Stimulated activated CD4-positive, alpha-beta T cell treated with anti-CD3 and anti-CD28 coated beads, Interleukin-12 subunit alpha, Interleukin-12 subunit beta, amount 100 ng/mL, for 48 hours (primary cell): ENCODE results near the gene ADORA2B.
"Not testable (repeated sequence)": the region's sequence is repeated elsewhere in the genome, so short reads cannot be mapped to it uniquely, and the experiment has no call there.

Experiments
- DNase-seq, 3 donors: peaks; one replicate each; pipeline ENCODE4 v3.0.0-alpha.2; 2020; ENCODE audit warnings: low read depth in 2 of 3, low spot score in 1 of 3

ADORA2B gene

DNA sequence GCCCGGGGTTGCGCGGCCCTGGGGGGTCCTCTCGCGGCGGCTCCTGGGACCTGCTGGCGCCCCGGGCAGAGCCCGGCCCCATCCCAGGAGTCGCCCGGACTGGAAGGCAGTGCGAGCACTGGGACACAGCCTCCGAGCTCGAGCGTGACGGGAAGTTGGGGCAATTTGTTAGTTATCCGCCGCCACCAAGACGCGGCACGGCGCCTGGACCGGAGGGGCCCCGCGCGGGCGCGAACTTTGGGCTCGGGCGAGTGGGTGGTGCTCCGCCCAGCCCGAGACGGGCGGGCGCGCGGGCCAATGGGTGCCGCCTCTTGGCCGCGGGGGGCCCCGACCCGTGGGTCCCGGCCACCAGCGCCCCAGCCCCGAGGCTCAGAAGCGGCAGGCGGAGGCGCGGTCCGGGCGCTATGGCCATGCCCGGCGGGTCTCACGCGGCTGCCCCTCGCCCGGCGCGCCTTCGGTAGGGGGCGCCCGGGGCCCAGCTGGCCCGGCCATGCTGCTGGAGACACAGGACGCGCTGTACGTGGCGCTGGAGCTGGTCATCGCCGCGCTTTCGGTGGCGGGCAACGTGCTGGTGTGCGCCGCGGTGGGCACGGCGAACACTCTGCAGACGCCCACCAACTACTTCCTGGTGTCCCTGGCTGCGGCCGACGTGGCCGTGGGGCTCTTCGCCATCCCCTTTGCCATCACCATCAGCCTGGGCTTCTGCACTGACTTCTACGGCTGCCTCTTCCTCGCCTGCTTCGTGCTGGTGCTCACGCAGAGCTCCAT, at the start of gene ADORA2B:
TSS of gene ADORA2B (plus strand) at position 372 of the 768 bp plus-strand sequence. CDS start at position 491, 119 bp downstream.
- peak in 2 of 3 donors; percentile 8 to 45 for DNase-seq

DNA sequence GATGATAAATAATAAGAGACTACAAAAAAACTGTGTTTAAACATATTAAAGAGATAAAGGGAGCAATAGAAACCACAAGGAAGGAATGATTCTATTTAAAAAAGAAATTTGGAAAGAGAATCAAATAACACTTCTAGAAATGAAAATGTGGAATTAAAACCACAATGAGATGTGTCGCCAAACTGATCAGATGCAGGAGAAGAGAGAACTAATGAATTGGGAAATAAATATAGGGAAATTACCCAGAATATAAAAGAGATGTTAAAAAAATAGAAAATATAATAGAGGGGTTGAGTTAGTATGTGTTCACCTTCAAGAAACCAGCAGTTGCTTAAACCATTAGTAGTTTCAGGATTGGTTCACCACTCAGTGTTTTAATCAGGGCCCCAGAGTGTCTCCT, 48.7 kb upstream of the ADORA2B start:
- no peak for DNase-seq

DNA sequence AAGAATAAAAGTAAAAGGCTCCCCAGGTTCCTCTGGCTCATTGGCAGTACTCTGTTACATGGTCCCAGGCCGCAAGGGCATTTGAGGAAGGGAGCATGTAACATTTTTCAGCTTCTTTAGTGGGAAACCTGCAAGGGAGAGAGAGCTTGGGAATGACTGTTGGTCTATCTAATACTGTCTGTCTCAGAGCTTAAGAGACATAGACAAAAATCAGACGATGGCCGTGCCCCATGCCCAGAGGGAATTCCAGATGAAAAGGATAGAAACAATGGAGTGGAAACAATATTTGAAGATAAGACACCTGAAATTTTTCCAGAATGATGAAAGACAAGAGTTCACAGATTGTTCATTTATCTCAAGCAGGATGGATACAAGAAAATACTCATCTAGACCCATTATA, 48.1 kb upstream of the ADORA2B start:
- no peak for DNase-seq

DNA sequence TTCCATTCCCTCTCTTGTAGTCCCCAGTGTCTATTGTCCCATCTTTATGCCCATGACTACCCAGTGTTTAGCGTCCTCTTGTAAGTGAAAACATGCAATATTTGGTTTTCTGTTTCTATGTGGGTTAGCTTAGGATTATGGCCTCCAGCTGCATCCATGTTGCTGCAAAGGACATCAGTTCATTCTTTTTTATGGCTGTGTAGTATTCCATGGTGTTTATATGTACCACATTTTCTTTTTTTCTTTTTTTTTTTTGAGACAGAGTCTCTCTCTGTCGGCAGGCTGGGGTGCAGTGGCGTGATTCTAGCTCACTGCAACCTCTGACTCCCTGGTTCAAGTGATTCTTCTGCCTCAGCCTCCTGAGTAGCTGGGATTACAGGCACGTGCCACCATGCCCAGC, 45.3 kb upstream of the ADORA2B start:
- not testable (repeated sequence) for DNase-seq

DNA sequence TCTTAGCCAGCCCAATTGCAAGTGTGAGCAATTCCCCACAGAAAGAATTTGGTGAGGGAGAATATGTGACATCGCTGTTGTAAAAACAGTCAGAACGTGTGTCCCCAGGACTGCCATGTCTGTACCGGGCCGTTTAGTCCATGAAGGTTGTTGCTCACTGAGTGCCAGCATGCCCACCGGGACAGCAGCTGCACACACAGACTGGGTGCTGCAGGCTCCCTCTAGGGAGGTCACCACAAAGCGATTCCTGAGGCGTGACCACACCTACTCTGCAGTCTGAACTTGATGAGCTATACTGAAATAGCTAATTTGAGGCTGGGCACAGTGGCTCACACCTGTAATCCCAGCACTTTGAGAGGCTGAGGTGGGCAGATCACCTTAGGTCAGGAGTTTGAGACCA, 44.1 kb upstream of the ADORA2B start:
- no peak for DNase-seq

DNA sequence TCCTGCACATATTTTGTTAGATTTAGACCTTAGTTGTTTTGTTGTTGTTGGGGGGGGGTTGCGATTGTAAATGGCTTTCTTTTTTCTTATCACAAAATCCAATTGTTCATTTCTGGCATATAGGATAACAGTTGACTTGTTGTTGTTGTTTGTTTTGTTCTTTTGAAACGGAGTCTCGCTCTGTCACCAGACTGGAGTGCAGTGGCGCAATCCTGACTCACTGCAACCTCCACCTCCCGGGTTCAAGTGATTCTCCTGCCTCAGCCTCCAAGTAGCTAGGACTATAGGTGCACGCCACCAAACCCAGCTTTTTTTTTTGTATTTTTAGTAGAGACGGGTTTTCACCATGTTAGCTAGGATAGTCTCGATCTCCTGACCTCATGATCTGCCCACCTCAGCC, 39.7 kb upstream of the ADORA2B start:
- not testable (repeated sequence) for DNase-seq

DNA sequence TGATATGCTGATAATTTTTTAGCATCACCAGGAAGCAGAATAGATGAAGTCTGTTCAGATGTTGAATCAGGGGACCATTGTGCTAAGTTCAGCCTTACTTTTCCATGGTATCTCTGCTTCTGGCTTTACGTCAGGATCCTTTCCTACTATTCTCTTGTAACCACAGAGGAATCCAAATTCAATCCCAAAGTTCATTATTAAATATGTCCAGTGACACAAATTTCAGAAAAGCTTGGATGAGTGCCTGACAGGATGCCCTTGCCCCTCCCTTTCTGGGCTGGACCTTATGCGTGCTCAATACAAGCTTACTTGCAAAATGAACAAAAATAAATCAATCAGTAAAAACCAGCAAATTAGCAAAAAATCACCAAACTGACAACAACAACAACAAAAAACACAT, 37.6 kb upstream of the ADORA2B start:
- DNase-seq, result no peak

DNA sequence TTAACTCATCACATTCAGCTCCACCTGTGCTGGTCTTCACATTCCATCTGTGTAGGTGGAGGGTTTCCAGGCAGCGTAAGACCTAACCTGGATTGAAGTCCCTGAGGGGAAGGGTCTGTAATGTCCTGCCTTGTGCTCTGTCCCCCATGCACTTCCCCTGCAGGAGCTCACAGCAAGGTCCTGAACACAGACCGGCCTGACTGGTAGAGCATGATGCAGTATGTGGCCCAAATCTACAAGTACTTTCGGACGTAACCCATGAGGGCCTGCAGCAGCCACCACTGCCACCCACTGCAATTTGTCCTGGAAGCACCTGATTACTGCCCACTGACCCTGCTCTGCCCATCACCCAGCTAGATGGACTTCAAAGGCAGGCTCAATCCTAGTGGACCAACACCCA, 36.6 kb upstream of the ADORA2B start:
- DNase-seq, result no peak

DNA sequence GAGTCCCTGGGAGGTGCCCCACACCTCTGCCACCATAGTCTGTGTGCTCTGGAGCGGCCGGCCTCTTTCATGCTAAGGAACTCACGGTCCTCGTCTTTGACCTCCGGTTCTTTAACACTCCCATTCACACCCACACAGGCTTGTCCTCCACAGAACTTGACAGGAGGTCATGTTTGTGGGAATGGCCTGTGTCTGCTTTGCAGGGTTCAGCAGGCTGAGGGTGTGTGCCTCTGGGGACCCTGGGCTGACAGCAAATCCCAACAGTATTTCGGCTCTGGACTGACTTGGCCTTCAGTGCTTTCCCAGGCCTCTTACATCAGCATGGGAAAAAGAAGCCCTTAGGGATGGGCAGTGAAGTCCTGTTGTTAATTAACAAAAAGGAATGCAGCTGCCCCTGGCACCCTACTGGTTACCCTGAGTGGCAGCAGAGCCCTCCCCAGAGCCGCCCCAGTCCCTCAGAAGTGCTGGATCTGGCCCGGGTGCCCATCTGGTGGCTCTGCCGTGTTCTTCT, 35.4 kb upstream of the ADORA2B start:
- no peak for DNase-seq

DNA sequence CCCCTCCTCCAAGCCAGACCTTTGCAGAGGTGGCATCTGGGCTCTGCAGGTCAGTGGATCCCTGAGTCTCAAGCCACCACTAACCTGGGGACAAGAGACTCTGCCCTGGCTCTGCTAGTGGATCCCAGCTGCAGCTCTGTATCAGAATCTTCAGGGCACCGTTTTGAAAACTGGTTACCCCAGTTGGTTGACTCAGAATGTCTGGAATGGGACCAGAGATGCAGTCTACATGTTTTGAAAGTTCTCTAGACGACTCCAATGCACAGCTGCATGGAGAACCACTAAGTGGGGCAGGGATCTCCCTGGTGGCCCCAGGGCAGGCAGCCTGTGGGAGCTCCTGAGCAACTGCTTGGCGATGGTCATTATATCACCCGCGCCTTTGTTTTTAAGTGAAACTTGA, 34.1 kb upstream of the ADORA2B start:
- DNase-seq, result no peak

DNA sequence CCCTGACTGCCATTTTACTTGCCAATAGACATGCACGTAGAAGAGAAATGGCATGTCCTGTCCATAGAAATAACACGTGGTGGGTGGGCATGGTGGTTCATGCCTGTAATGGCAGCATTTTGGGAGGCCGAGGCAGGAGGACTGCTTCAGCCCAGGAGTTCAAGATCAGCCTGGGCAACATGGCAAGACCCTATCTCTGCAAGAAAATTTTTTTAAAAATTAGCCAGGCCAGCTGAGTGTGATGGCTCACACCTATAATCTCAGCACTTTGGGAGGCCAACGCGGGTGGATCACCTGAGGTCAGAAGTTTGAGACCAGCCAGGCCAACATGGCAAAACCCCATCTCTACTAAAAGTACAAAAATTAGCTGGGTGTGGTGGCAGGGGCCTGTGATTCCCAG, 33.2 kb upstream of the ADORA2B start:
- not testable (repeated sequence) for DNase-seq

DNA sequence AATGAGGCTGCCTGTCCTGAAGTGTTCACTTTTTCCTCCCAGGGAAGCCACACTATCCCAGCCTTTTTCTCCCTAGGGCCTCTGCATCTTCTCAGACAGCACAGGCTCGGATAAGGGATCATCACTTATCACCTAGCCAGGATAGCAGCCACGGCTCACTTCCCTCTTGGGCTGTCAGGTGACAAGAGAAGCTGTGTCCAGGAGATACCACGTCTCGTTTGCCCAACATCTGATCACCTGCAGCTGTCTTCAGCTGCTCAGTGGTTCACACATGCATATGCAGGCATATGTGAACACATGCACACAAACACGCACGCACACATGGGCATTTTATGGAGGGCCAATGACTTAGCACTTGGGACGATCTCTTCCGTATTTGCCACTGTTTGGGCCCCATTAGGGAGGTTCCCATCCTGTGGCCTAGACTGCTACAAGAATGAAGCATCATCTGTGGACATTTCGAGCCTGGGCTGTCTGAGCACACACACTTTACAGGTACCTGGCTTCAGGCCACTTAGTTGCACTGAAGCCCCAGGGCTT, 32.4 kb upstream of the ADORA2B start:
- DNase-seq, result no peak

DNA sequence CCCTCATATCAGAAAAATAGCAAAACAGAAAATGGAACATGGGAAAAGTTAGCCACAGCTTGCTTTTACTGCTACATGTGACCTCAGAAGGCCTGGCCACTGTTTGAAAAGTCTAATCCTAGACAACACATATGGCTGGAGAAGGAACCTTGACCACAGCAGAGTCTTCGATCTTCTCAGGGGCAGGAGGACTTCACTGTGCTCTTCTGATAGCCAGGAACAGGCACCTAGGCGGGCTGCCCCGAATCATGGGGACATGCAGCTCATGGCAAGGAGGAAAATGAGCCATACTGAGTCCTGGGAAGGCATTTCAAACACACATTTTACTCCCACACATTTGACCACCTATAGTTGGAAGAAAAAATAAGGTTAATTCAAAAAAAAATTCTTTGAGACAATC, 31.1 kb upstream of the ADORA2B start:
- no peak for DNase-seq

DNA sequence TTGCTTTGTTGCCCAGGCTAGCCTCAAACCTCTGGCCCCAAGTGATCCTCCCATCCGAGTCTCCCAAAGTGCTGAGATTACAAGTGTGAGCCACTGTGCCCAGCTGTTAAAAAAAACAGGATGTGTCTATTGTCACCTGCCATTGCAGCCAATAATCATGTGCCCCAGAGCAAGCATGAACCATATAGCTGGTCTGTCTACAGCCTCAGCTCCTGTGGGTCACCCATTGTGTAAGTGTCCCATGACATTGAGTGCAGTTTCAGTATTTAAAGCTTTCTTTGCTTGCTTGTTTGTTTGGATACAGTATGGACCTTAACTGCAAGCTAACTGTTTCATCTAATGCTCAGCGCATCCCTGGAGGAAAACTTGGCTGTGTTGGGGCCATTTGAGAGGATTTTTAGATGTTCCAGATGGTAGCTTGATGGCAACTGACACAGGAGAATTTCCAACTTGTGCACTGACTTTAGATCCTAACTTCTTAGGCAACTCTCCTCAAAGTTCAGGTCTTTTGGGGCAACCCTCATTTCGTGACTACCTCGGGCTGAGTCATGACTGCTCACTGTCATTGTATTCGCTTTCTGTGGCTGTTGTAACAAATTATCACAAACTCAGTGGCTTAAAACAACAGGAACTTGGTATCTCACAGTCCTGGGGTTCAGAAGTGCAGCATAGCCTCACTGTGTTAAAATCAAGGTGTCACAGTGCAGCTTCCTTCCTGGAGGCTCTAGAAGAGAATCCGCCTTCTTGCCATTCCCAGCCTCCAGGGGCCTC, 30.3 kb upstream of the ADORA2B start:
- DNase-seq, result no peak

DNA sequence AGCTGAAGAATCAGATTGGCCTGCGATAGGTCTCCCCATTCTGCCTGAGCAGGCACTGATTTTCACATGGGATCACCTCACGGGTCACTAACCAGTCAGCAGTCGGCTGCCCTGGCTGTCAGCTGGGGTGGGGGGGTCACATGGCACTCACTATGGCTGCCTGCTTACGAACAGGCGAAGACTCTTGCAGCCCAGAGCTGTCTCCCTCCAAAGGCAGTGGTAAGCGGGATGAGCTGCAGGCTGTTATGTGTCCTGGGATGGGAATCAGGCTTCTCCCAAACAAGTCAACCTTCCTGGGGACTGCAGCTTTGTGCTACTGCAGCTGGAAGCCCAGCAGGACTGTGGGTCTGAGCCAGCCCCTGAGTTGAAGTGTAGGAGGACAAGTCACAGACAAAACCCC, 29.0 kb upstream of the ADORA2B start:
- DNase-seq, result no peak

DNA sequence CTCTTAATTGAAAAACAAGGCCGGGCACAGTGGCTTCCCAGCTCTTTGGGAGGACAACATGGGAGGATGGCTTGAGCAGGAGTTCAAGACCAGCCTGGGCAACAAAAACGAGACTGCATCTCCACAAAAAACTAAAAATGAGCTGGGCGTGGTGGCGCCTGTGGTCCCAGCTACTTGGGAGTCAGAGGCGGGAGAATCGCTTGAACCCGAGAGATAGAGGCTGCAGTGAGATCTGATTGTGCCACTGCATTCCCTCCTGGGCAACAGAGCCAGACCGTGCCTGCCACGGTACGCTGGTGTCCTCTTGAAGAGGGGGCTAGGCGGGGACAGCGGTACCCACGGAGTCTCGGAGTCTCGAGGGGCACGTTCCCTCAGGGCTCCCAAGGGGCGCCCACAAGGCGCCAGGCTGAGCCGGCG, 27.9 kb upstream of the ADORA2B start:
- no peak for DNase-seq

DNA sequence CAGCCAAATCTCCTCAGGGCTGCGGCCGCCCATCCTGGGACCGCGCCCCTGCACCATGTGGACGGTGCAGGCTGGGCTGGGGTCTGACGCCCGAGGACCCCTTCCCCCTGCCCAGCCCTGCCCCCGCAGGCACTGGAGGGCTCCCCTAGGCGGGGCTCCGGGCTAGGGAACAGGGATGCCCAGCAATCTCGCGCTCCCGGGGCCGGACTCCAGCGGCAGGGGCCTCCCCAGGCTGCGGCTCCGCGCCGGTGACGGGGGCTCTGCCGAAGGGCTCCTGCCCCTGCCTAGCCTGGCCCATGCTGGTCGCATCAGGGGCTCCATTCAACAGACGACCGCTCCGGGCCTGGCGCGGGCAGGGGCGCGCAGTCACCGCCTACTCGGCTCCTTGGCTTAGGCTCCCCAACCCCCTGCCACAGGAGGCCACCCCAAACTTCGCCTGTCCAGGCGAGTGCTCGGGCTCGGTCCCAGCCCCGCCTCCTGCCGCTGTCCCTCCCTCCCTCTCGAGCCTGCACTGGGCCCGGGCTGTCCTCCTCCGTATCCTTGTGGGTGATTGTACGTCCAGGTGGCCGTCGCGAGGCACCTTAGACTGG, 27.4 kb upstream of the ADORA2B start:
- no peak for DNase-seq

DNA sequence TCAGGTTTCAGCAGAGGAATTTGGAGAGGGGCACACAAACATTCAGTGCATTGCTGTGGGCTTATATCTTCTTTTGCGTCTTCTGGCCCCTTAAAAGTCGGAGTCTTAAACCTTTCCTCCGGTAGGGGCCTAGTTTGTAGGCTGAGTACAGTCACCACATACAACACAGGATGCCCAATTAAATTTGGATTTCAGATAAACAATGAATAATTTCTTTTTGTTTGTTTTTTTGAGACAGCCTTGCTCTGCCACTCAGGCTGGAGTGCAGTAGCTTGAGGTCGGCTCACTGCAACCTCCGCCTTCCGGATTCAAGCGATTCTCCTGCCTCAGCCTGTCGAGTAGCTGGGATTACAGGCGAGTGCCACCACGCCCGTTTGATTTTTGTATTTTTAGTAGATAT, 26.7 kb upstream of the ADORA2B start:
- DNase-seq, result no peak

DNA sequence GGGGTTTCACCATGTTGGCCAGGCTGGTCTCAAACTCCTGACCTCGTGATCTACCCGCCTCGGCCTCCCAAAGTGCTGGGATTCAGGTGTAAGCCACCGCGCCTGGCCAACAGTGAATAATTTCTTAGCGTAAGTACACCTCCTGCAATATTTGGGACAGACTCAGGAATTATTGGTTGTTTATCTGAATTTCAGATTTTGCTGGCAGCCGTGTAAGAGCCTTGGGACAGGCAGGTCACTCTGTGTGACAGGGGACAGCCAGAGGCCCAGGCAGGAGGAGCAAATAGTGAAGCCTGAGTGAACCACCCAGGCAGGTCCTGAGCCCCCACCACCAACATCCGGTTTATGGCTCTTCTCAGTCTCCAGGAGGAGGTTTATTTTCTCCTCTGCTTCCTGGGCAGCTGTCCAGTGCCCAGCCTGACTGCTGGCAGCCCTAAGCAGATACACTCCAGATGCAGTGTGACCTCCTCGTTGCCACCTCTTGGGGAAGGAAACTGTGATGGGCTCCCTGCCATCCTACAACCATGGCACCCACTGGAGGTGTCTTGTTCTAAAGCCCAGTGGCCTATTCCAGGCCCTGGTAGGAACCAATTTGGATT, 26.2 kb upstream of the ADORA2B start:
- DNase-seq, result no peak

DNA sequence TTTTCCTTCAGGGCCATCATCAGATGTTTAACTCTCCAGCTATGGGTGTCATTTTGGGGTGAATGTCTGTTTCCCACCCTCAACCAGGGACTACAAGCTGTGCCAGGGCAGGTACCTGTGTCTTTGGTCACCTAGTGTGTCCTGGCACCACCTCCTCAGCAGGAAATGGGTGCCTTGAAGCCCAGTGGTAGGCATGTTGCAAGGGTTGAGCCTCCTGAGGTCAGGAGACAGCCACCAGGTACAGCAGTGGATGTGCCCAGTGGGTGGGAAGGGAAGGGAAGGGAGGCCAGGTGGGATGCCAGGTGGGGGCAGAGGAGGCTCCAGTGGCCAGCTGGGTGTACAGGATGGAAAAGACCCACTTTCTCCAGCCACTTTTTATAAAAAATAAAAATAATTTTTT, 25.5 kb upstream of the ADORA2B start:
- no peak for DNase-seq

DNA sequence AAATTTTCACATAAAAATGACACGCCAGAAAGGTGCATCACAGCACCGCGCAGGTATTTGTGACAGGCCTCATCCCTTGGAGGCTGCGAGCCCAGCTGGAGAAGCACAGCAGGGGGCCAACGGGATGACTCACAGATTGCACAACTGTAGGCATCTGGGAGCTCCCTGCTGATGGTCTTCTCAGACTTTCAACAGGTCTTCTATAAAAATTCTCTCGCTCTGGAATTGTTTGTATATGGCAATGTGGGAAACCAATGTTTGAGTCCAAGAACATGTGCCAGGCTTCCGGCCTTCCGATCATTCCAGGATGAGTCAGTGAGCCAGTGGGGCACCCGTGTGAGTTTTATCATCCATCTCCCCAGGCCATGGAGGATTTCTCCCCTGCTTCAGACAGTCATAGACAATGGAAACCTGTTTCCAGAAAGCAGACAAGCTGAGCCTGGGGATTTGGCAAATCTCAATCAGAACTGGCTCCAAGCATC, 24.1 kb upstream of the ADORA2B start:
- no peak for DNase-seq
